Measurements from ENCODE around the gene AASDH.
A peak's percentile ranks its signal among the peaks of the same experiment; 100 is the strongest.
"Not testable (repeated sequence)": the region's sequence is repeated elsewhere in the genome, so short reads cannot be mapped to it uniquely, and the experiment has no call there.

Gene AASDH

DNA sequence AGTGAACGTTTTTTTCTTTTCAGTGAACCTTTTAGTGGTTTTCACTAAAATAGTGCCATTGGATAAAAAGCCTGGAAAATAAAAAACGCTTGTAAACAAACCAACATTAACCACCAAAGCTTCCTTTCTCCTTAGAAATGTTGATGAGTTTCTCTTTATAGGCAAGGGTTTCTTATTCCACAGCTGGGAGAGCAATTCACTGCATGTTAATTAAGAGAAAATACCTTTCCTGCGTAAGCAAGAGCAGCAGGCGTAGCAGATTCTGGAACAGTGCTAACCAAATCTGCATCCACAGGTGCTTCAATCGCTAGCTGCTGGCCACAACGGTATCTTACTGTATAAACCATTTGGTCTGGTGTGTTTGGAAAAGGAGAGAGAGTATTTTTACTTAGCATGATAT, 13.3 kb upstream of the AASDH start:
- no peak for DNase-seq

DNA sequence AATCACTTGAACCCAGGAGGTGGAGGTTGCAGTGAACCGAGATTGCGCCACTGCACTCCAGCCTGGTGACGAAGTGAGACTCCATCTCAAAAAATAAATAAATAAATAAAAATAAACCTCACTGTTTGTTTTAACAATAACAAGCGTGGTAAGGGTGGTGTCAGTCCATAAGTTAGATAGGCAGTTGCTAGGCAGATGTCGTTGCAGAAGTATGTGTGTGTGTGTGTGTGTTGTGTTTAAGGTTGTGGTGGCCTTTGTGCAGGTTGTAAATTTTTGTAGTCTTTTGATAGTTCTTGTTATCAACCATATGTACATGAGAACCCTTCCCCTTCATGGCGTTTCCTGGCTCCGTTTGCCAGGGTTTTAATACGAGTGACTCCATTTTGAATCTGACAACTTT, 4.0 kb upstream of the AASDH start:
- DNase-seq, result no peak

DNA sequence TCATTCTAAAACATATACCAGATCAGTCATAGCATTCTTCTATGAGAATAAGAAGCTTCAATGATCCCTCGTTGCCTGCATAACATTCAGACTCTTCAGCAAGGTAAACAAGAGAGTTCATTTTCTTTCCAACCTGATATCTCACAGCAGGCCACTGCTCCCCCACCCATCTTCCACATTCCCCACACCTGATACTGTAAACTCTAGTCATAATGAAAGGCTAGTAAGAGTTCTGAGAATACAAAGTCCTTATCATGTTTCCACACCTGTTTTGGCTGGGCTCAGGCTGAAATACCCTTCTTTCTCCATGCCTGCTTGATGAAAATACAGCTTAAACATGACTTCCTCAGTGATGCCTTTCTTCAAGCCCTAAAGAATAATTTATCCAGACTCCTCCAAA, 2.3 kb upstream of the AASDH start:
- DNase-seq, result no peak

DNA sequence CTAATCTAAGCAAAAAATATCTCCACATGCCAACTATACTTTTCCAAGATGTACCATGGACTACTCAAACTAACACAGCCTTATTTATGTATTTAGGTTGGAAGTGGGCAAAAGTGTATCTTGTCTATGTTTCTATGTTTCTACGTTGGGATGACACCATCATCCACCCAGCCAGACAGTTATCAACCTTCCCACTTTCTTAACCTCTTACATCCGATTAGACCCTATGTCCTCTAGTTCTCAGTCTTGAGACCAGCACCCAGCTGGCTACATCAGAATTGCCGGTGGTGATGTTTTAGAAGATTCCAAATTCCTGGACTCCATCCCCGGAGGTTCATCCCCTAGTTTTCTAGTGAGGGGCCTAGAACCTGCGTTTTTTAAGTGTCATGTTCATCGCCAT, 1.0 kb upstream of the AASDH start:
- peak; percentile 3 for DNase-seq

DNA sequence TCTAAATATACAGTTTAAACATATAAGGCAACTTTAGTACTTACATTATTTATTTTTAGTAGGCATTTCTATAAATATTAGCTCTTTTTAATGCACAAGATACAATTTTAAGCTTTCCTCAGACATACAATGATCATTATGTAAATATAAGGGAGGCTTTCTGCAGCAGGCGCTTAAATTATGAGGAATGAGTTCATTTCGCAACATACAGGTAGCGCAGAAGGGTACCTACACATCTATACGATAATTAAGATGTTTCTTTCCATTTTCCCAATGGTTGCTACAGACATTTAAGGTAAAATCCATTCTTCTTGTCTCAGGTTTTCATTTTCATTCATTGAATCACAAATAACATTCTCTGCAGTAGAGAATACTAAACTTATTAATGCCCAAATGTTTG, 1.2 kb downstream of the AASDH start:
- DNase-seq, result no peak

DNA sequence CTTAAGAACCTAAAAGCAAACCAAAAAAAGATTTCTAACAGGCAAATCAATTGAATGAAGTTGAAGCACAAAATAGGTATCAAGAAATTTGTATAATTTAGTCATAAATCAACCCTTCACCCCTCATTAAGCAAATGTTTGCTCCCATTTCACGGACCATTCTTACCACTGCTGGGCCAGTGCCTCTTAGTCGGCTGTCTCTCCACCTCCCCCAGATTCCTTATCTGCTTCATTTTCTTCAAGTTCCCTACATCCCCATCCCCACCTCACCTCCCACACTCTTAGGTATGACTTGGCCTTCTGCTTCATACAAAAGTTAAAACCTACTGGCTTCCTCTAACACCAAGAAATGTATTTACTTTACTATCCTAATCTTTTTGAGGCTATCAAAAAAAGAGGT, 11.8 kb downstream of the AASDH start:
- DNase-seq, result no peak

DNA sequence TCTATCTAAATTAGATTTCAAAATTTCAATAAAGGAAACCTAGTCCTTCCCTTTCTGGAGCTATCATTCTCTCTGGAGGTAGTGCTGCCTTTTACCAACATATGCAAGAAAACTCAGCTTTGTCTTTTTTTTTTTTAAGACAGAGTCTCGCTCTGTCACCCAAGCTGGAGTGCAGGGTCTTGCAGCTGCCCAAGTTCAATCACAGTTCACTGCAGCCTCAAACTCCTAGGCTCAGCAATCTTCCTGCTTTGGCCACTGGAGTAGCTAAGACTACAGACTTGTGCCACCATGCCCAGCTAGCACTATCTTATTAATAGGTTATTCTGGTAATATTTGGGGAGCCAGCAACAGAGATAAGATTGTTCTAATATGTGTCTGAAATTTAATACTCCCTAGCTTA, 12.3 kb downstream of the AASDH start:
- no peak for DNase-seq

DNA sequence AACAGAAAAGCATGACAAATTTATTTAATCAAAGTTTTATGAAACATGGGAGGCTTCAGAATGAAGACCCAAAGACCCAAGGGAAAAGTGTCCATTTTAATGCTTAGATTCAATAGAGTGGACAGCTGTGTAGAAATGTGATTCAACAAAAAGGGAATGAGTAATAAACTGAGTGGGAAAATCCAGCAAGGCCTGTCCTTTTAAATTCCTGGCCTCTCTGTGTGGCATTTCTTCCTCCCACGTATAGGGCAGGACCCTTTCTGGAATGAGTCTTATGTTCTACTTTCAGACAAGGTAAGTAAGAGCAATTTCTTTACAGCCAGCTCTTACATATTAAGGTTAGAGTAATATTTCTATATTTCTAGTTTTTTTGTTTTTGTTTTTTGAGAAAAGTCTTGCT, 14.5 kb downstream of the AASDH start:
- DNase-seq, result no peak

DNA sequence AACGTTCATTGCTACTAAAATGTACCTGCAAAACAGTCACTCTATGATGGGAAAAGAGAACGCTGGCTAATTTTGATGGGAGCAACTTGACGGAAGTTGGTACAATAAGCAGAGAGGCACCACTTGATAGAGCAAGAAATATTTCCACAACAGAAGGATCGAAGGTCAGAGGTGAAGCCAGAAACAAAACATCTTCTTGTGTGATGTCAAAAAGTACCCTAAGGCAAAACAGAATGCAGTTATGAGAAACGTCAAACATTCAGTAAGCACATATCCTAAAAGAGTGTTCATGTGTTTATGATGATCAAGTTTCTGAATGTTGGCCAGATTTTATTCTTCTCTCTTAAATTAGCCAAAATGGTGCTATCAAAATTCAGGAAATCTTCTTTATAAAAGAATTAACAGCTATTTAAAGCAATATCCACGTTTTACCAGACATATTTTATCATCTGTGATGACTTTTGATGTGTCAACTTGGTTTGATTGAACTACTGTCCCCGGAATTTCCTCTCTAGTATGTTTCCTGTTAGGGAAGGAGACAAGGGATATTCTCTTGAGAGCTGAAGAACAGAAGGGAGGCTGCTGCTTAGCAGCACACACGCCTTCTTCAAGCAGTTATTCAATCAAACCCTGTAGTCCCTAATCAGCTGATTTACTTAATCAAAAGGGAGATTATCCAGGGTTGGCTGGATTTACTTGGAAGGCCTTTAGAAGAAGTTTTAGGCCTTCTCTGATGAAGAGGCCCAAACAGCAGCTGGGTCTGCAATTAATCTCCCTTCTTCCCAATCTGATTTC, 15.7 kb downstream of the AASDH start:
- DNase-seq, result no peak

DNA sequence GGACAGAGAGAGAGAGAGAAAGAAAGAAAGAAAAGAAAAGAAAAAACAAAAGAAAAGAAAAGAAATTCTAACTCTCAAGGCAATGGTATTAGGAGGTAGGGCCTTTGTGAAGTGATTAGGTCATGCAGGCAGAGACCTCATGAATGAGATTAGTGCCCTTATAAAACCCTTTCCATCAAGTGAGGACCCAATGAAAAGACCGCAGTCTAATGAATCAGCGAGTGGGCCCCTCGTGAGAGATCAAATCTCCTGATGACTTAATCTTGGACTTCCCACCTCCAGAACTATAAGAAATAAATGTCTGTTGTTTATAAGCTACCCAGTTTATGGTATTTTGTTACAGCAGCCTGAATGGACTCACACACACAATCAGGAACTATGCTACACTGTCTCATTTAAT, 16.9 kb downstream of the AASDH start:
- DNase-seq, result no peak

DNA sequence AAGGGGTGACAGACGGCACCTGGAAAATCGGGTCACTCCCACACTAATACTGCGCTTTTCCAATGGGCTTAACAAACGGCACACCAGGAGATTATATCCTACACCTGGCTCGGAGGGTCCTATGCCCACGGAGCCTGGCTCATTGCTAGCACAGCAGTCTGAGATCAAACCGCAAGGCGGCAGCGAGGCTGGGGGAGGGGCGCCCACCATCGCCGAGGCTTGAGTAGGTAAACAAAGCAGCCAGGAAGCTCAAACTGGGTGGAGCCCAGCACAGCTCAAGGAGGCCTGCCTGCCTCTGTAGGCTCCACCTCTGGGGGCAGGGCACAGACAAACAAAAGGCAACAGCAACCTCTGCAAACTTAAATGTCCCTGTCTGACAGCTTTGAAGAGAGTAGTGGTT, 24.3 kb downstream of the AASDH start:
- DNase-seq, result not testable (repeated sequence)

DNA sequence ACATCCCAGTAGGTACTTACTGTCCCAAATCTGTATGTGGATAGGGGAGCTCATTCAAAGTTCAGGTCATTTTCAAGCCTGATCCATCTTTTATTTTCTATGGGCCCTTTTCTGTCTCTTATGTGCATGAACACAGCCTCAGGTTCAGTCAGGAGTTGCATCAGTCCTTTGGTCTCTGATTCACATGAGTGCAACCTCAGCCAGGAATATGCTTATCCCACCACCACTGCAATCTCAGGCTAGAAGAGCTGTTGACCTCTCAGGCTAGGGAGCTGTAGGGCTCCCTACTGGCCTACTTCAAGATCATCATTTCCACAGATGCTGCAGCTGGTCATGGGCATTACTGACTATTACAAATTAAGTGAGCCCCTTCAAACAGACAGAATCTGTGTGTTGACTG, 27.2 kb downstream of the AASDH start:
- DNase-seq, result no peak

DNA sequence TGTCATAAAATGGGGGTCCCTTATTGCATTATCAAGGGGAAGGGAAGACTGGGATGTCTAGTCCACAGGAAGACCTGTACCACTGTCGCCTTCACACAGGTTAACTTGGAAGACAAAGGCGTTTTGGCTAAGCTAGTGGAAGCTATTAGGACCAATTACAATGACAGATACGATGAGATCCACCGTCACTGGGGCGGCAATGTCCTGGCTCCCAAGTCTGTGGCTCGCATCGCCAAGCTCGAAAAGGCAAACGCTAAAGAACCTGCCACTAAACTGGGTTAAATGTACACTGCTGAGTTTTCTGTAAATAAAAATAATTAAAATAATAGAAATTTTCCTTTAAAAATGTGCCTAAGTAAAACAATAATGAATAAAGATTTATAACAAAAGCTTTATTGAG, 30.6 kb downstream of the AASDH start:
- DNase-seq, result no peak

DNA sequence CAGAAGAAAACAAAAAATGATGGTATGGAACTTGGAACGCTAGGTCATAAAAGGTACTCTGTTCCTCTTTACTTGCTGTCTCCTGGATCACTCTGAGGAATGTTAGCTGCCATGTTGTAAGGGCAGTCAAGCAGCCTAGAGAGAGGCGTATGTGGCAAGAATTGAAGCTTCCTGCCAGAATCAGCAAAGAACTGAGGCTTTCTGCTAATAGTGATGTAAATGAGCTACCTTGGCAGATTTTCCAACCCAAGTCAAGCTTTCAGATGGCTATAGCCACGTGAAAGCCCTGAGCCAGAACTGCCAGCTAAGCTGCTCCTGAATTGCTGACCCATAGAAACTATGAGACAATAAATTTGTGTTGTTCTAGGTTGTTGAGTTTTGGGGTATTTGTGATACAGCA, 38.7 kb downstream of the AASDH start:
- no peak for DNase-seq

DNA sequence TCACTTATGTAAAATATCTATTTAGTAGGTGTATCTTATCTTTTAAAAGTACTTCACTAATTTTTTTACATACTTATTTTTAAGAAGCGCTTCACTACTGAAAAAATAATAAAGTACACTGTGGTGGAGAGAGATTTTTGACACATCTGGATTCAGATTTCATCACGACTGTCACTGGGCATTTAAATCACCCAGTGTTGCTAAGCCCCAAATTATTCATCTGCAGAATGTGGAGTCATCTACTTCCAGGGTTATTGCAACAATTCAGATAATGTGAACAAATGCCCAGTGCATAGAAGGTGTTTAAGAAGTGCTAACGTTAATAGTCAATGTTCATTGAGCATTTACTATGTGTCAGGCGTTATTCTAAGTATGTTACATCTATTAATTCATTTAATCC, 41.8 kb downstream of the AASDH start:
- DNase-seq, result no peak

DNA sequence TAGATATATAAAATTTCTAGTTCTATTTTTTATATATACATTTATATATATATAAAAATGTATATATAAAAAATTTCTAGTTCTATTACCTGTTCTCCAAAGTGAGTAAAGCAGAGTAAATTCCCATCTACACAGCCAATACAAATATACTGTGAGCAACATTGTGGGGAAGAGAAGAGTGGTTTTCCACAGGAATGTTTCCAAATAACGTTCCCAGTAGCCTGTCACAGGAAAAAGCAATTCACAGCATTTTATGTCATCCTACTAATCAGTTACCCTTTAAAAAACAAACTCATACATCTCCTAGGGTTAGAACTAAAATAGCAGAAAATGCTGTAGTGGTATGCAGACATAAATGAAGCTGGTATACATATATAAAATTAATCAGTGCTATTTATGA, 44.5 kb downstream of the AASDH start:
- DNase-seq, result no peak

DNA sequence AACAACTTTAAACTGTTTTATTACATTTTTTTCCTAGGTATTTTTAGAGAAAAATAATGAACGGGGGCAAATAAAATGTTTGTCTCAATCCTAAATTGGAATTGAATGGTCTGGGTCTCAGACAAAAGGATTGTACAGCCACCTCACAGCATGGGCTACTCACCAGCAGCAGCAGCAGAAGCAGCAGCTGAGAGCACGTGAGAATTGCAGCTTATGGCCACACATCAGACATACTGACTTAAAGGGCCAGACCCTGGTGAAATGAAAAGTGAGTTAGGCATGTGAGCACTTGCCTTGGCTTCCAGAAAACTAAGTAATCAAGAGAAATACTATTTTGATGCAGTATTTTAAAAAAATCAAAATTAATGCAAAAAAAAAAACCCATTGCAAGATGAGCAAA, 56.6 kb downstream of the AASDH start:
- DNase-seq, result no peak

DNA sequence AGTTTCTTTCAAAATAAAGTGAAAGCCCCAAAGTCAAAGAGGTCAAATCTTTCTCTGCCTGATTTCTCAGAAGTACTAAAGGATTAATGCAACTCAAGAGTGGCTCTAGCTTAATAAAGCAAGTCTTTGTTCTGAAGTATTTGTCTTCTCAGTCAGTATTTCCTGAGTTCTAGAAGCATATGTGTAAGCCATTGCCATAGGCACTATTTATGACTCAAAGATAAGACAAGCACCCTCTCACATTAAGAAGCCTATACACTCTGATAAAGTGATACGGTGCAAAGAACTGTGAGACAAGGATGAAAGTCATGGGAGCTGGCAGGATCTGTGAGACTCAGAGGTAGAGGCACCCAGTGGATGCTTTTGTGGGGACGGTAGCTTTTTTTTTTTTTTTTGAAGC, 60.9 kb downstream of the AASDH start:
- no peak for DNase-seq

DNA sequence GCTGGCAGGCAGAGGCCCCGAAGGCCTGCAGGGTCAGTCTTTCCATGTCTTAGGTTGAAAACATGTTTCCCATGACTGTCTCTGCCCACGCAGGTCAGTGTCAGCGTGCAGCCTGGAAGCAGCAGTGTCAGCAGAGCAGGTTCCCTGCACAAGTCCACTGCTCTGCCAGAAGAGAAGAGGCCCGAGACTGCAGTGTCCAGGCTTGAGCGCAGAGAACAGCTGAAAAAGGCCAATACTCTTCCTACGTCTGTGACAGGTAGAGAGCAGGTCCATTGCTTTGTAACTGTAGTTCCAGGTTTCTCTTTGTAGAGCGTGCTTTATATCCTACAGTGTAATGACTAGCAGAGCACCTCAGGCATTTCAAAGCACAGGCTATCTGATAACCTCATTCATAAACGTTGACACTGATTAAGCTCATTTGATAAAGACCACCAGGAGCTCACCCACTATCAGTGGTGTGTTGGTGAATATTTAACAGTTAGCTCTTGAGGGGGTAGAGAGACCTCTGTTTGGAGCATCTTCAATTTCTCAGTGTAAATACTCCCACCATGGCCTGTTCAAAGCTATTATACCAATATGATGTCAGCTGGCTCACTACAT, 63.2 kb downstream of the AASDH start:
- no peak for DNase-seq

DNA sequence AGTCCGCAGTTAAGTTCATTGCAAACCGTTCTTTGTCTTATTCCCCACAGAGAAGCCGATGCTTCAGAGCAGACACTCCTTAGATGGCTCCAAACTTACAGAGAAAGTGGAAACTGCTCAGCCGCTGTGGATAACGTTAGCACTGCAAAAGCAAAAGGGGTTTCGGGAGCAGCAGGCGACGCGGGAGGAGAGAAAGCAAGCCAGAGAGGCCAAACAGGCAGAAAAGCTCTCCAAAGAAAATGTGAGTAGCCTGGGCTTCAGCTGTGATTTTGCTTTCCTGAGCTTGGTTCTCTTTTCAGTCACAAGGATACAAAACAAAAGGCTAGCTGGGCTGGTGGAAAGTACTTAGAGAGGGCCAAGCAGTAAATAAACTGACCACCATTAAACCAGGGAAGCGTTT, 64.0 kb downstream of the AASDH start:
- no peak for DNase-seq

DNA sequence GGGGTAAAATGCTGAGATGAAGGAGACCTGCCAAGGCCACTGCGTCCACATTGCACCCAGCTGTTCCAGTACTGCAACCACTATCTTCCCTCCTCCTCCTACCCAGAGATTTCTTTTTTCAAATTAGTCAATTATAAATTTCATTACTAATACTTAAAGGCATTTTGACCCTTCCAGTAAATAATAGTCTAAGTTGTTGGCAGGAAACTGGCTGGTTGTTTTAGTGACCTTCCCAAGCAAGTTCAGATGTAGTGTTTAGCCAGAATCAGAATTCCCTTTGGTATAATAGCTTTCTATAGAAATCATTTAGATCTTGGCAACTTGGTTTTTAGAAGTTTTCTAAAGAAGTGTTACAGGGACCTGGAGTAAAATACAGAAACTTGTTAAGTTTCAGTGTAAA, 66.0 kb downstream of the AASDH start:
- no peak for DNase-seq

DNA sequence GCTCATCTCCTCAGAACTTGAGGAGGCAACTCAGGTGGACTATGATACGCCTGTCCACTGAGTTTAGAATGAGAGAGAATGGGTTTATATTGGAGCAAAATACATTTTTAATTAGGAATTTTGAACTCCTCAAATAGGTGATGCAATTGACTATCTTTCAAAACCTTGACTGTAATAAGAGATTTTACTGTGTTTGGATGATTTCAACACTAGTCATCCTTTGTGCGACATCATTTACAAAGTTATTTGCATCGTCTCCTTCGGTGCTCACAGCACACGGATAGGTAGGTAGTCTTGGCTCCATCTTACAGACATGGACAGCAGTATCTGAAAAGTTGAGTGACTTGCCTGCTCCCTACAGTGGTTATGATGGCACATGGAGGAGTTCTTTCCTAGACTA, 67.0 kb downstream of the AASDH start:
- DNase-seq, result no peak

DNA sequence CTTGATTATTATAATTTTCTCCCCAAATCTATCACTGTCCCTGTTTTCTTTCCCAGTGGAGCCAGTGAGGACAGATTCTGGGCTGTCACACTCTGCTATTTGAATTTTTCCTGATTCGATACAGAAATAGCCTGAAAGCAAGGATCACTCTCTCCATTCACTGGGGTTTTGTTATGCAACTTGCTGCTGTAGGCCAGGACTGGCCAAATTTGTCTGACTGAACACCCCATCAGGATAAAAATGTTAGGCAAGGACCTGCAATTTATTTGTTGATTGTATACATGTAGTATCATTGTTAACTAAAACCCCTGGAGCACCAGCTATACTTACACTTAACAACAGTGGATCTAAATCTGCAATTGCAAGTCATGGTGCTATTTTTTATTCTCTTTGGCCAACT, 68.7 kb downstream of the AASDH start:
- DNase-seq, result no peak

DNA sequence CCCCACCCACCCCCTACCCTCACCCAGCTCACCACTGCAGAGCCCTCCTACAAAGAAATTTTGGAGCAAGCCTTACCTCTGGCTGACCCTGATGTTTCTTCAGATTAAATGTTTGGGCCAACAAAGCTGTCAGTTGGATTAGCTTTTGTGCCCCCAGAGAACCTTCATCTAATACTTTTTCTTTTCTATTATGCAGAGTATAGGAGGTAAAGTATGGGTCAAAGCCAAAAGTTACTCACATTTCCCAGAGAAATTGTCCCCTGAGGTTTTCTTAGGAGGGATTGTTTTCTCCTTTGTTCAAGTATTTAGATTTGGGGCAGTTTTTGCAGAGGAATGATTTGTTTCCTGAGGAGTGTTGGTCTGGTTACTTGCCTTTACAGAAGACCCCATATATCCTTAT, 69.5 kb downstream of the AASDH start:
- no peak for DNase-seq

DNA sequence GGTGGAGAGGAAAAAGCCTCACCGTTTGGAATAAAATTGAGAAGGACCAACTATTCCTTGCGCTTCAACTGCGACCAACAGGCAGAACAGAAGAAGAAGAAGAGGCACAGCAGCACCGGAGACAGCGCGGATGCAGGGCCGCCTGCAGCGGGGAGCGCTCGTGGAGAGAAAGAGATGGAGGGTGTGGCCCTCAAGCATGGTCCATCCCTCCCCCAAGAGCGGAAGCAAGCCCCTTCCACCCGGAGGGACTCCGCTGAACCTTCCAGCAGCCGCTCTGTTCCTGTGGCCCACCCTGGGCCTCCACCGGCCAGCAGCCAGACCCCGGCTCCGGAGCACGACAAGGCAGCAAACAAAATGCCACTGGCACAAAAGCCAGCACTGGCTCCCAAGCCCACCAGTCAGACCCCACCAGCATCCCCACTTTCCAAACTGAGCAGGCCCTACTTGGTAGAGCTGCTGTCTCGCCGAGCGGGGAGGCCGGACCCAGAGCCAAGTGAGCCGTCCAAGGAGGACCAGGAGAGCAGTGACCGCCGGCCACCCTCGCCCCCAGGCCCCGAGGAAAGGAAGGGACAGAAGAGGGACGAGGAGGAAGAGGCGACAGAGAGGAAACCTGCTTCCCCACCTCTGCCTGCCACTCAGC, 71.2 kb downstream of the AASDH start:
- no peak for DNase-seq
